Endothelial cell of umbilical vein (primary cell): ENCODE measurements around the gene ADAM22. TPM values are rescaled to one million over a fixed set of nuclear protein-coding genes. Genes with fewer than 3 reads are reported as not detected.

Experiments
- BruUV-seq: library from RNA; stranded (reverse); fragments of 400-500 nt; replicated peaks from 2 replicates; lab custom pipeline; 2021; lab: Mats Ljungman, UMichigan
- CTCF ChIA-PET: fragments of 300-600, 350-600 bp; sonication (Branson Sonifier 250); formaldehyde crosslinking; loops from one replicate; lab custom pipeline; 2021; ENCODE audit warnings: antibody characterized with exemption, inconsistent platforms; lab: Charles Lee
- POLR2A ChIA-PET: fragments of 300-600, 350-600 bp; sonication (Branson Sonifier 250); formaldehyde crosslinking; loops from one replicate; lab custom pipeline; 2021; ENCODE audit warnings: antibody characterized with exemption, inconsistent platforms; lab: Charles Lee
- DNase-seq: peaks from one replicate; pipeline ENCODE4 v3.0.0-alpha.2; 2011; ENCODE audit warnings: low read depth, low spot score
- FAIRE-seq: peaks from 2 replicates; lab custom pipeline; 2011; peaks lifted over from hg19 to GRCh38; lab: Jason Lieb, UNC
- H2AFZ ChIP-seq: 2 replicates; pipeline ENCODE4 v1.6.0; 2012; ENCODE audit warnings: low read depth, low read length, control low read depth, inconsistent platforms
- H3K27ac ChIP-seq: 2 replicates; pipeline ENCODE4 v1.5.1; 2011; ENCODE audit warnings: low read depth, mild to moderate bottlenecking, control low read depth, low read length, moderate library complexity; ENCODE audit not compliant: insufficient read depth
- H3K27me3 ChIP-seq, 2 experiments: 2 replicates each; pipeline versions ENCODE4 v1.6.0 to v1.6.1; 2011; ENCODE audit warnings: low read length in 2 of 2, mixed read lengths in 1 of 2; ENCODE audit not compliant: control insufficient read depth in 2 of 2, insufficient read depth in 2 of 2
- H3K36me3 ChIP-seq, 2 experiments: 2 replicates in 1 of 2; 3 replicates in 1 of 2; pipeline ENCODE4 v1.5.1; 2011; ENCODE audit warnings: low read length in 2 of 2, mild to moderate bottlenecking in 1 of 2, moderate library complexity in 1 of 2; ENCODE audit not compliant: control insufficient read depth in 2 of 2, insufficient read depth in 2 of 2; ENCODE audit errors: extremely low read depth in 1 of 2
- H3K4me1 ChIP-seq: 3 replicates; pipeline ENCODE4 v1.5.1; 2011; ENCODE audit warnings: mild to moderate bottlenecking, low read length; ENCODE audit not compliant: control insufficient read depth, insufficient read depth; ENCODE audit errors: extremely low read depth
- H3K4me2 ChIP-seq: 2 replicates; pipeline ENCODE4 v1.6.1; 2011; ENCODE audit warnings: low read length, control low read depth, mixed read lengths; ENCODE audit not compliant: insufficient read depth
- H3K4me3 ChIP-seq, 3 experiments: fragments of 200-600 bp in 1 of 3; sonication (generic), shearing (Covaris generic) in 1 of 3; replicated peaks in 1 of 3; 2 replicates each; pipeline ENCODE4 v1.5.1; 2011 to 2016; ENCODE audit warnings: control low read depth in 3 of 3, low read length in 3 of 3, mild to moderate bottlenecking in 2 of 3, inconsistent platforms in 1 of 3, low read depth in 1 of 3, moderate library complexity in 1 of 3; ENCODE audit not compliant: insufficient read depth in 1 of 3
- H3K79me2 ChIP-seq: 2 replicates; pipeline ENCODE4 v1.6.0; 2012; ENCODE audit warnings: low read length, inconsistent platforms; ENCODE audit not compliant: control insufficient read depth, insufficient read depth
- H3K9ac ChIP-seq: replicated peaks from 2 replicates; pipeline ENCODE3; 2011; ENCODE audit warnings: low read length, control low read depth; ENCODE audit not compliant: insufficient read depth; ENCODE audit errors: extremely low read depth
- H3K9me1 ChIP-seq: replicated peaks from 3 replicates; pipeline ENCODE4 v1.6.0; 2011; ENCODE audit warnings: mild to moderate bottlenecking, low read length; ENCODE audit not compliant: control insufficient read depth, insufficient read depth; ENCODE audit errors: extremely low read depth
- H3K9me3 ChIP-seq: replicated peaks from 2 replicates; pipeline ENCODE4 v1.5.1; 2012; ENCODE audit warnings: low read length, inconsistent platforms; ENCODE audit not compliant: control insufficient read depth, insufficient read depth
- H4K20me1 ChIP-seq: replicated peaks from 2 replicates; pipeline ENCODE3; 2011; ENCODE audit warnings: mild to moderate bottlenecking, low read length; ENCODE audit not compliant: control insufficient read depth, insufficient read depth; ENCODE audit errors: extremely low read depth
- CTCF ChIP-seq, 2 donors: IDR thresholded peaks; 1 replicate in 1 of 2; 2 replicates in 1 of 2; pipeline ENCODE4 v1.5.1; 2011; ENCODE audit warnings: low read length in 2 of 2, mild to moderate bottlenecking in 2 of 2, moderate library complexity in 2 of 2, control low read depth in 1 of 2, inconsistent platforms in 1 of 2, low read depth in 1 of 2; ENCODE audit not compliant: insufficient read depth in 1 of 2; ENCODE audit errors: extremely low read depth in 1 of 2
- EZH2 ChIP-seq: IDR thresholded peaks from 2 replicates; pipeline ENCODE4 v1.6.1; 2012; ENCODE audit warnings: borderline replicate concordance, low read depth, mild to moderate bottlenecking, moderate library complexity, low read length, inconsistent platforms; ENCODE audit not compliant: severe bottlenecking
- FOS ChIP-seq: IDR thresholded peaks from 2 replicates; pipeline ENCODE4 v1.6.1; 2011; ENCODE audit warnings: mild to moderate bottlenecking, low read length, moderate library complexity, borderline replicate concordance; ENCODE audit not compliant: insufficient read depth
- GATA2 ChIP-seq: IDR thresholded peaks from 2 replicates; pipeline ENCODE4 v1.7.0; 2011; ENCODE audit warnings: low read depth, mild to moderate bottlenecking, moderate library complexity, mixed read lengths, low read length; ENCODE audit not compliant: insufficient read length, insufficient read depth
- JUN ChIP-seq: IDR thresholded peaks from 2 replicates; pipeline ENCODE4 v1.6.1; 2011; ENCODE audit warnings: borderline replicate concordance, low read depth; ENCODE audit not compliant: insufficient read length, insufficient read depth
- MAX ChIP-seq: IDR thresholded peaks from 2 replicates; pipeline ENCODE4 v1.6.1; 2011; ENCODE audit not compliant: insufficient read depth, insufficient read length
- MYC ChIP-seq: IDR thresholded peaks from one replicate; pipeline ENCODE4 v1.6.1; 2011; ENCODE audit warnings: mild to moderate bottlenecking, low read depth, low read length
- POLR2AphosphoS5 ChIP-seq: IDR thresholded peaks from 2 replicates; pipeline ENCODE4 v1.6.1; 2012; ENCODE audit warnings: low read depth, mild to moderate bottlenecking, control low read depth, low read length, moderate library complexity; ENCODE audit not compliant: insufficient read depth
- dilution Hi-C: fragments of 300-500 bp; cut with MboI; formaldehyde crosslinking; loops from one replicate; pipeline ENCODE4 v1.15.0; 2019; ENCODE audit warnings: low sequenced_read_pairs; ENCODE audit not compliant: extremely low pct_ligation_motif_present
- intact Hi-C: fragments of 100-400 bp; cut with micrococcal nuclease; formaldehyde crosslinking; loops from one replicate; pipeline ENCODE4 v1.10.0; 2022
- polyA plus RNA-seq, 4 experiments: library from polyadenylated mRNA; depleted of rRNA in 3 of 4; stranded (reverse) in 3 of 4; unstranded in 1 of 4; fragments of >200 nt; gene quantifications; 2 replicates each; pipeline versions ENCODE4 v1.2.1 to v1.2.3, GENCODE V29; 2011 to 2012; ENCODE audit warnings: missing spikeins in 1 of 4
- total RNA-seq: library from RNA; stranded (reverse); gene quantifications from 2 replicates; pipeline ENCODE4 v1.2.3, GENCODE V29; 2021

Gene ADAM22
- total and polyA plus RNA-seq, 2 donors (not counting 3 experiments of a cell fraction or from before 2014, with no cell fraction given): 0.33 to 0.53 TPM

DNA sequence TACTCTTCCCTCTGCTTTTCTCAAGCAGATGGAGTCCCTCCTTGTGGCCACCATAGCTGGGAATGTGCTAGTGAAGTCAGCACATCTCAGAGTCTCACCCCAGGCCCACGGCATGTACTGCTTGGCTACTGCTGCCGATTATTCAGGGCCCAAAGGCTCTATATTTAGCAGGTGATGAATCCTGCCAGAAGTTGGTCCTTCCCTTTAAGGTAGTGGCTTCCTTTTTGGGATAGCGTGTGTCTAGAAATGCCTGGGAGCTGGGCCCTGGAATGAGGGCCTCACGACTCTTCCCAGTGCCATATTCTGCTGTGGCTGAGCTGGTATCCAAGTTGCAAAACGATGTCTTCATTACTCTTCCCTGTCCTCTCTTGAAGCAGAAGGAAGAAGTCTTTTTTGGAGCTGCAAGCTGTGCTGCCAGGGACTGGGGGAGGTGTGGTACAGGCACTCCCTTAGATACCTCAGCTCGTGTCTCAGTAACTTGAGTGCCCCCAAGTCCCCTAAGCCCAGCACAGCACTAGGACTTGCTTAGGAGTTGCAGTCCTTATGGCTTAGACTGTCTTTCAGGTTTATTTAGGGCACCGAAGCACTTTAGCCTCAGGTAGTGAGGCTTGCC, 100.1 kb downstream of the ADAM22 start:
- CTCF ChIA-PET: no interaction called here
- Histone ChIP-seq H4K20me1 (no peaks in the 10 kb centered on the region), H3K4me2 (no peak overlapping the region), H3K9me3 (no peaks in the 10 kb centered on the region), H3K27ac (no peak overlapping the region), H3K9me1 (no peaks in the 10 kb centered on the region), H2AFZ (no peak overlapping the region), H3K79me2 (no peaks in the 10 kb centered on the region), H3K9ac (no peak overlapping the region), H3K4me1 (no peaks in the 10 kb centered on the region), H3K27me3 (no peaks in the 10 kb centered on the region), H3K4me3 (no peak overlapping the region), H3K36me3 (no peaks in the 10 kb centered on the region)
- no TSS peak for BruUV-seq
- dilution Hi-C loops: no loop called here
- no peak for FAIRE-seq
- TF ChIP-seq MYC (no peak), FOS (no peak), CTCF (IDR thresholded peaks at IDR 0.05; ENCODE audit: extremely low read depth in 1 of 2, insufficient read depth in 1 of 2, low read depth in 1 of 2, low read length in 2 of 2) (no peak), MAX (no peak), JUN (no peak), POLR2AphosphoS5 (no peak), EZH2 (no peak), GATA2 (no peak)
- intact Hi-C loops: no loop called here
- POLR2A ChIA-PET: no interaction called here
- no peak for DNase-seq
